GM06990 (cell line): ENCODE results near the gene PKP4.

Experiments
- DNase-seq: peaks from one replicate; pipeline ENCODE4 v3.0.0-alpha.2; 2011; ENCODE audit not compliant: insufficient read length; ENCODE audit errors: extremely low read depth
- H3K27me3 ChIP-seq: replicated peaks from 2 replicates; pipeline ENCODE4 v1.6.0; 2011; ENCODE audit warnings: low read length; ENCODE audit not compliant: control insufficient read depth, insufficient read depth
- H3K36me3 ChIP-seq: 2 replicates; pipeline ENCODE4 v1.5.1; 2011; ENCODE audit warnings: low read length; ENCODE audit not compliant: control insufficient read depth, insufficient read depth
- H3K4me3 ChIP-seq: replicated peaks from 2 replicates; pipeline ENCODE4 v1.5.1; 2011; ENCODE audit warnings: low read depth, mild to moderate bottlenecking, control low read depth, low read length
- CTCF ChIP-seq: IDR thresholded peaks from 2 replicates; pipeline ENCODE4 v1.5.1; 2011; ENCODE audit warnings: low read length, control low read depth, mild to moderate bottlenecking, inconsistent platforms; ENCODE audit not compliant: insufficient read depth, poor library complexity, severe bottlenecking

PKP4 gene

GRCh38 chr2:158579928-158580327 is 123.2 kb downstream of the PKP4 start:
- no peak for TF ChIP-seq CTCF
- H3K36me3 ChIP-seq: no peaks in the 10 kb centered on the region

GRCh38 chr2:158580760-158581159 is 124.0 kb downstream of the PKP4 start:
- DNase-seq: no peak
- no peaks in the 10 kb centered on the region for H3K27me3 ChIP-seq
- no peaks in the 10 kb centered on the region for H3K36me3 ChIP-seq
- H3K4me3 ChIP-seq: no peak overlapping the region
- TF ChIP-seq CTCF: no peak

More at GRCh38 chr2:158579928-158580327, 123.2 kb downstream of the PKP4 start:
- no peak overlapping the region for H3K4me3 ChIP-seq
- no peaks in the 10 kb centered on the region for H3K27me3 ChIP-seq
- no peak for DNase-seq

- TF ChIP-seq CTCF: no peak
- no peak overlapping the region for H3K4me3 ChIP-seq
- DNase-seq: no peak
- no peaks in the 10 kb centered on the region for H3K27me3 ChIP-seq
- H3K36me3 ChIP-seq: no peaks in the 10 kb centered on the region
Measured at GRCh38 chr2:158582670-158583069, 125.9 kb downstream of the PKP4 start.

DNA sequence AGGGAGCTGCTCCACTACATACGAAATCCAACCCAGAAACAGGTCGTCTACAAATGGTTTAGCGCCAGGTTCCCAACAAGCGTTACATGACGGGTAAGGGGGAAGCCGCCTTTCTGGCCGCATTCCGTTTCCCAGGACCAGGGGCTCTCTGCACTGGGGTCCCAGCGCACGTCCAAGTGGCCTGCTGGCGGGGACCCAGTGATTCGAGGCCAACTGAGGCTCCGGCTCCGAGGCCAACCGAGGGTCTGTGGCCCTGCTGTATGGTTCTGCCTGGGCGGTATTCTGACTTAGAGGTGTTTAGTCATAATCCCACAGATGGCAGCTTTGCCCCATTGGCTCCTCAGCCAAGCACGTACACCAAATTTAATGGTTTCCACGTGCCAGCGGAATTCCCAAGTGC is 127.2 kb downstream of the PKP4 start:
- Histone ChIP-seq H3K27me3 (no peaks in the 10 kb centered on the region), H3K4me3 (no peak overlapping the region), H3K36me3 (no peaks in the 10 kb centered on the region)
- no peak for TF ChIP-seq CTCF
- no peak for DNase-seq

GRCh38 chr2:158586491-158586890 is 129.7 kb downstream of the PKP4 start:
- H3K4me3 ChIP-seq: no peak overlapping the region
- no peak for DNase-seq
- H3K36me3 ChIP-seq: no peaks in the 10 kb centered on the region
- TF ChIP-seq CTCF: no peak
- no peaks in the 10 kb centered on the region for H3K27me3 ChIP-seq

- no peak overlapping the region for H3K4me3 ChIP-seq
- no peak for TF ChIP-seq CTCF
- no peak for DNase-seq
- no peaks in the 10 kb centered on the region for H3K27me3 ChIP-seq
- no peaks in the 10 kb centered on the region for H3K36me3 ChIP-seq
Measured at GRCh38 chr2:158589303-158589702, 132.6 kb downstream of the PKP4 start.
